GM18498 (cell line): ENCODE data around the gene ST14.
"Not testable (repeated sequence)": the region's sequence is repeated elsewhere in the genome, so short reads cannot be mapped to it uniquely, and the experiment has no call there.

Experiments
- ATAC-seq: cut with Tn5 transposase; IDR thresholded peaks from one replicate; pipeline ENCODE4 v1.9.1; 2021; ENCODE audit warnings: mild to moderate bottlenecking, moderate library complexity; ENCODE audit not compliant: unreplicated experiment

The ST14 gene

GRCh38 chr11:130223291-130223971, 63.8 kb downstream of the ST14 start:
- ATAC-seq = no peak

- ATAC-seq = no peak
These were observed 67.8 kb downstream of the ST14 start for GRCh38 chr11:130227373-130227772.

- ATAC-seq = not testable (repeated sequence)
These were observed 73.9 kb downstream of the ST14 start for GRCh38 chr11:130233486-130233885.

- ATAC-seq = not testable (repeated sequence)
These were observed 74.3 kb downstream of the ST14 start for GRCh38 chr11:130233888-130234287.

- ATAC-seq = no peak
These were observed 74.7 kb downstream of the ST14 start for GRCh38 chr11:130234315-130234714.

GRCh38 chr11:130237282-130238006, 77.9 kb downstream of the ST14 start:
- no peak for ATAC-seq

GRCh38 chr11:130241713-130242112, 82.1 kb downstream of the ST14 start:
- ATAC-seq = no peak

- peak; percentile 83 for ATAC-seq
These were observed 84.2 kb downstream of the ST14 start for GRCh38 chr11:130243816-130244215.

- ATAC-seq = no peak
These were observed 85.3 kb downstream of the ST14 start for GRCh38 chr11:130244848-130245247.

GRCh38 chr11:130245375-130245774, 85.8 kb downstream of the ST14 start:
- ATAC-seq = not testable (repeated sequence)

- ATAC-seq = no peak
These were observed 86.7 kb downstream of the ST14 start for GRCh38 chr11:130246270-130246669.

GRCh38 chr11:130246738-130247137, 87.2 kb downstream of the ST14 start:
- no peak for ATAC-seq

- no peak for ATAC-seq
These were observed 87.7 kb downstream of the ST14 start for GRCh38 chr11:130247319-130247718.

GRCh38 chr11:130249371-130249770, 89.8 kb downstream of the ST14 start:
- no peak for ATAC-seq

- ATAC-seq = not testable (repeated sequence)
These were observed 90.3 kb downstream of the ST14 start for GRCh38 chr11:130249929-130250328.

GRCh38 chr11:130251763-130252162, 92.2 kb downstream of the ST14 start:
- not testable (repeated sequence) for ATAC-seq
